Embryonic facial prominence (tissue), 1 donor: ENCODE results near the gene ARL14EPL.

Experiments
- DNase-seq: peaks from one replicate; pipeline ENCODE4 v3.0.0-alpha.2; 2016; ENCODE audit errors: extremely low spot score

The ARL14EPL gene

GRCh38 chr5:116032094-116032517 lies at the start of gene ARL14EPL:
Gene ARL14EPL, plus strand, starts transcription at chr5:116032472. Its CDS starts 18,994 bp downstream, at chr5:116051466.
- DNase-seq, result no peak

- DNase-seq, result no peak
Measured at GRCh38 chr5:115983519-115983918, 48.8 kb upstream of the ARL14EPL start.

GRCh38 chr5:115985802-115986757 lies 46.2 kb upstream of the ARL14EPL start:
- no peak for DNase-seq

- DNase-seq, result no peak
Measured at GRCh38 chr5:115988002-115988401, 44.3 kb upstream of the ARL14EPL start.

- no peak for DNase-seq
Measured at GRCh38 chr5:115992848-115993350, 39.4 kb upstream of the ARL14EPL start.

- DNase-seq, result no peak
Measured at GRCh38 chr5:115995351-115995750, 36.9 kb upstream of the ARL14EPL start.

GRCh38 chr5:116002116-116002906 lies 30.0 kb upstream of the ARL14EPL start:
- DNase-seq, result no peak

- DNase-seq, result no peak
Measured at GRCh38 chr5:116004248-116004647, 28.0 kb upstream of the ARL14EPL start.

GRCh38 chr5:116009806-116010205 lies 22.5 kb upstream of the ARL14EPL start:
- DNase-seq, result no peak

GRCh38 chr5:116011046-116011445 lies 21.2 kb upstream of the ARL14EPL start:
- DNase-seq, result no peak

- DNase-seq, result no peak
Measured at GRCh38 chr5:116013207-116013785, 19.0 kb upstream of the ARL14EPL start.

- DNase-seq, result no peak
Measured at GRCh38 chr5:116013936-116014335, 18.3 kb upstream of the ARL14EPL start.

GRCh38 chr5:116023619-116024018 lies 8.7 kb upstream of the ARL14EPL start:
- DNase-seq, result no peak

- no peak for DNase-seq
Measured at GRCh38 chr5:116025866-116026265, 6.4 kb upstream of the ARL14EPL start.

- DNase-seq, result no peak
Measured at GRCh38 chr5:116032991-116033390, 719 bp downstream of the ARL14EPL start.

- DNase-seq, result no peak
Measured at GRCh38 chr5:116035123-116035522, 2.9 kb downstream of the ARL14EPL start.

GRCh38 chr5:116037236-116037822 lies 5.1 kb downstream of the ARL14EPL start:
- no peak for DNase-seq

- DNase-seq, result no peak
Measured at GRCh38 chr5:116038817-116039216, 6.5 kb downstream of the ARL14EPL start.

- no peak for DNase-seq
Measured at GRCh38 chr5:116042375-116042774, 10.1 kb downstream of the ARL14EPL start.

GRCh38 chr5:116044073-116044472 lies 11.8 kb downstream of the ARL14EPL start:
- DNase-seq, result no peak

- no peak for DNase-seq
Measured at GRCh38 chr5:116045821-116046220, 13.5 kb downstream of the ARL14EPL start.

GRCh38 chr5:116046261-116046660 lies 14.0 kb downstream of the ARL14EPL start:
- DNase-seq, result no peak
